NK-92 (cell line): ENCODE data around the gene SHROOM3.

Source experiments
- DNase-seq: peaks from one replicate; lab custom pipeline; 2025; ENCODE audit not compliant: unreplicated experiment; lab: John Stamatoyannopoulos, UW

Gene SHROOM3

GRCh38 chr4:76764251-76764650 lies 329.2 kb downstream of the SHROOM3 start:
- no peak for DNase-seq

GRCh38 chr4:76765473-76766183 lies 330.6 kb downstream of the SHROOM3 start:
- DNase-seq = no peak

GRCh38 chr4:76767983-76768382 lies 333.0 kb downstream of the SHROOM3 start:
- DNase-seq = no peak

DNA sequence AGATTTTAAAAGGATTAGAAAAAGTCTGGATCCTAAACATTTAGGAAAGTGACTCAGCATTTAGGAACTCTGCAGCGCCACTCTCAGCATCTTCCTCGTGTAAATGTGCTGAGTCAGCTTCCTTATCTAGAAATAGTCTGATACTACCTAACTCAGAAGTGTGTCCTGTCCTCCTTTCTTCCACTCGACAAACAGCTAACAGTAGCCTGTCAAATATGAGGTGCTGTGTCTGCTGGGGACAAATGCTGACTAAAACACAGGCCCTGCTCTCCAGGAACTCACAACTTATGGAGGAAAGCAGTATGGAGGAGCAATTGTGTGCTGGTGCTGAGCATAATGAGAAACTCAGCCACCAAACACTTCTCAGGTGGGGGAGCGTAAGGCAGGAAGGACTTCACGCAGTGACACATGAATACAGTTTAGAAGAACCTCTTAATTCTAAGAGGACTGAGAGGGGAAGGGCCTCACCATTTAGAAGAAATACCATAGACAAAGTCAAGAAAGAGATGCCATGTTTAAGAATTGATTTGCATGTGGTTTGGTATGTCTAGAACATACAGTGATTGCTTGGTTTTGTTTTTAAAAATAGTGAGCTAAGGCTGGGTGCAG lies 337.6 kb downstream of the SHROOM3 start:
- no peak for DNase-seq

GRCh38 chr4:76773766-76774165 lies 338.7 kb downstream of the SHROOM3 start:
- DNase-seq = no peak

DNA sequence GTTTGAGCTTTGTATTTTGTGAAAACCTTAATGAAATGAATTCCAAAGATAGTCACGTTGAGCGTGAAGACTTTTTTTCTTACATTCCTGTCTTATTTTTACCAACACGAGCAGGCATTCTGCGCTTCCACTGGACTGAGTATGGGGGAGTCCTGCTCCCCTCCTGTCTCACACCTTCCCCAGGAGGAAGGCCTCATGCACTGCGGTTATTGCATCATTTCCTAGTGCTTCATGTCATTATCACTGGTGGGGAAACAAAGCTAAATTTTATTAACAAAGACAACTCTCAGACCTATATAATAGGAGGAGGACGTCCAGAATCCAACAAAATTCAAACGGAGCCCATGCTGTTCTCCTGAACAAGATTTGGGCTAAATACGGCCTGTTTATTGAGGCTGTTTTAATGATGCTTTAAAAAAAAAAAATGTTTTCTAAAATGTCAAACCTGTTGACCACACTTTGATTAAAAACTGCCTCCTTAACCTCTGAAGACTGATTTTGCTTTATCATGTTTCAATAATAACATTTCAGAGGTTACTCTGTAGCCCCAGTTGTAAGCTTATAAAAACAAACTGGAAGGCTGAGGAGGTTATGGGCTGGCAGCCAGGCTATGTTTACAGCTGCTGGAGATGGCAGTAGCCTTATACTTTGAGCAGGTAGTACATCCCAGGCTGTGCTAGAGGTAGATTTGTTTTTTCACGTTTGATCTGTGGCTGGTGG lies 344.9 kb downstream of the SHROOM3 start:
- DNase-seq = no peak

DNA sequence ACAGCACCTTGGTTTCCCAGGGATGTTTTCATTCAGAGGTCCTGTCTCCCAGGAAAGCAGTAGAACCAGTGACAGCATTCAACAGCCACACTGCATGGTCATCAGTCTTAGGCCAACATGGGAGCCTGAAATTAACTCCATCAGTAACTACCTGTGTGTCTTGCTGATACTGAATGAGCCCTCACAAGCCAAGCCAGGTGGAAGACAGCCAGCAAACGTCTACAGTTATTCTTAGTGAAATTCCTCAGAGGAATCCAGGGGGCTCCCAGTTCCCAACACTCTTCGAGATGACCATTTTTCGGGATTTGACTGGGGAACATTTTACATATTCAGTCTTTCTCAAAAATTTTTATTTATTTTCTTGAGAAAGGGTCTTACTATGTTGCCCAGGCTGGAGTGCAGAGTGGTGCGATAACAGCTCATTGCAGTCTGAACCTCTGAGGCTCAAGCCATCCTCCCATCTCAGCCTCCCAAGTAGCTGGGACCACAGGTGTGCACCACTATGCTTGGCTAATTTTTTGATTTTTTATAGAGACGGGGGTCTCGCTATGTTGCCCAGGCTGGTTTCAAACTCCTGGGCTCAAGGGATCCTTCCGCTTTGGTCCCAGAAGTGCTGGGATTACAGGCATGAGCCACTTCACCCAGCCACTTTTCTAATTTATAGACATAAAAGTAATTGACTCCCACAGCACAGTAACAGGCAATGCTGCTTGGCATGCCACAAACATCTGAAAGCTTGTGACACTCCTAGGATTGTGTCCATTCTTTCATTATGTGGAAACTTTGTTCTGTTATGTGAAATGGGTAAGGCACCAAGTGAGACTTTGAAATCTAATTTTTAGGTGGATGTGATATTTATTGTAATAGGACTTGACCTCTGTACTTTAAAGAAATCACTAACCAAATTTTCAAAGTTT lies 346.0 kb downstream of the SHROOM3 start:
- DNase-seq = no peak

- DNase-seq = no peak
Measured at GRCh38 chr4:76781698-76782595, 346.9 kb downstream of the SHROOM3 start.

GRCh38 chr4:76782837-76783236 lies 347.8 kb downstream of the SHROOM3 start:
- no peak for DNase-seq

DNA sequence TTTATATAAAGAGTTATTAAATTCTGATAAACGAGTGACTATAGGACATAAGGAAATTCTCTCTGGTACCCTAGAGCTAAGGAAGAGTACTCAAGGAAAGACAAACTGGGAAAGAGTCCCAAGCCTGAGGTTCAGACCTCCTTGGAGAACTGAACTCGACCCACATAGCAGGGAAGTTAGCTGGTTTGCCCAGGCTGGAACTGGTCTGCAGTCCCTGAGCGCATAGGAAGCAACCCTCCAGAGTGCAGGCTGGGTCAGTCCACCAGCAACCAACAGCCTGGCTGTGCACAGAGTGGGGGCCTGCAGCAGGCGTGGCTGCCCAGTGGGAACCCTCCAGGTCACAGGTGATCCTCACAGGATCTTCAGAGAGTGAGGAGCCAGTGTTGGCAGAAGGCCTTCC lies 348.8 kb downstream of the SHROOM3 start:
- no peak for DNase-seq

- DNase-seq = no peak
Measured at GRCh38 chr4:76784237-76784636, 349.2 kb downstream of the SHROOM3 start.

GRCh38 chr4:76787898-76788297 lies 352.9 kb downstream of the SHROOM3 start:
- DNase-seq = no peak

GRCh38 chr4:76790377-76790776 lies 355.3 kb downstream of the SHROOM3 start:
- no peak for DNase-seq

- no peak for DNase-seq
Measured at GRCh38 chr4:76791479-76791878, 356.4 kb downstream of the SHROOM3 start.

DNA sequence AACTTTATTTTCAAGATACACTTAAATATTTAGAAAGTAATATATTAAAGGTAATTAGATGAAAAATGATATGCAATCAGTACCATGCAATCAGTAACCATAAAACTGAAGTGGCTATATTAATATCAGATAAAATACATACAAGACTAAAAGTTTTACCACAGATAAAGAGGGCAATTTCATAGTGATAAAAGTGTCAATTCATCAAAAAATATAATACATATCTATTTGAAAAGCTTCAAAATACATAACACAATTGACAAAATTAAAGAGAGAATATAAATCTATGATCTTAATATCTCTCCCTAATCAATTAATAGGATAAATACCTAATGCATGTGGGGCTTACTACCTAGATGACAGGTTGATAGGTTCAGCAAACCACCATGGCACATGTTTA lies 357.4 kb downstream of the SHROOM3 start:
- no peak for DNase-seq

DNA sequence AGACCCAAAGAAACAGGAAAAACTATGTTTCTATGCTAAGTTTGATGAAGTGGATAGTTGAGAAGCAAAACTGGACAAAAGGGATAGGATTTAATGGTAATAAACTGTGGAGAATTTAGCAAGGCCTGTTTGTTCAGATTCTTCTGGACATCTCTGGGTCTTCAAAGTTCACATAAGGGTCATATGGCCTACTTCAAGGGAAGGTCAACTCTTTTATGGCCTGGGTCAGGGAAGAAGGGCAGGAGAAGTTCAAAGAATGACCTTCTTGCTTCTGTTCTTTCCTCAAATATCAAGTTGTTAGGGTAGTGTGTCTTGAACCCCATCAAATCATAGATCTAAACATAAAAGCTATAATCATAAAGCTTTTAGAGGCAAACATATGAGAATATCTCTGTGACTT lies 360.2 kb downstream of the SHROOM3 start:
- no peak for DNase-seq

DNA sequence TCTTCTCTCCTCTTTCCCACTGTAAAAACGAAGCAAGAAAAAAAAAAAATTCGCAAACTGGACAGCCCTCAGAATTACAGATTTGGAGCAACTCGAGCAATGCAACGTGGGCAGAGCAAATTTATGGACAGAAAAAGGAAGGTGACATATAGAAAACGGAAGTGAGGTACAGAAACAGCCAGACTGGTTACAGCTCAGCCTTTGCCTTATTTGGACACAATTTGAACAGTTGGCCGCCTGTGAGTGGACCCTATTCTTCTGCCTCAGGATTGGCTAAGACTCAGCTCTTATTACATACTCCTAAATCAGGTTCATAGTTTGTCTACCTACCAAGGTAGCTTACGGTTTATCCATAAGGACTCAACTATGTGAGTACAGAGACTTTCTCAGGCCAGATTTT lies 364.1 kb downstream of the SHROOM3 start:
- no peak for DNase-seq

GRCh38 chr4:76799718-76800117 lies 364.7 kb downstream of the SHROOM3 start:
- DNase-seq = no peak

DNA sequence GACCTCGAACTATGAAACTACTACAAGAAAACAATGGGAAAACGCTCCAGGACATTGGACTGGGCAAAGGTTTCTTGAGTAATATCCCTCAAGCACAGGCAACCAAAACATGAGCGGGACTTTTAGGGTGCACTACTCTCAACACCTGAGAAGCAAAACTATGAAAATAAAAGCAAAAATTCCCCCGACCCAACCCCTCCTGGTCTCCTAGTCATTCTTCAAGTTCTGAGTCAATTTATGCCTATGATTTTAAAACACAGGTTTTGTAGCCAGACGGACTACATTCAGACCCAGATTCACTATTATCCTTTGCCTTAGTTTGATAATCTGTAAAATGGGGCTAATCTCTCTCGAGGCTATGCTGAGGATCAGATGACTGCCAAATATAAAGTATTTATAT lies 365.9 kb downstream of the SHROOM3 start:
- no peak for DNase-seq

- DNase-seq = no peak
Measured at GRCh38 chr4:76801621-76802235, 366.7 kb downstream of the SHROOM3 start.
